Measurements from ENCODE around the gene GPR146. TPM values are rescaled to one million over a fixed set of nuclear protein-coding genes. Genes with fewer than 3 reads are reported as not detected.
A peak's percentile ranks its signal among the peaks of the same experiment; 100 is the strongest.

The GPR146 gene
- total and polyA plus RNA-seq, 2 of the 4 experiments (the other 2 are of a cell fraction), result 2.2 to 3.4 TPM

GRCh38 chr7:1008733-1009363 is 35.5 kb upstream of the GPR146 start:
- Histone ChIP-seq H3K9me3 (ENCODE audit: control insufficient read depth, insufficient read depth, low read length) (no peaks in the 10 kb centered on the region), H3K18ac (ENCODE audit: low read depth, low read length) (no peak overlapping the region), H4K91ac (ENCODE audit: insufficient read depth, low read depth, low read length) (no peak overlapping the region), H2AK5ac (ENCODE audit: low read depth, low read length) (no peak overlapping the region), H3K36me3 (ENCODE audit: control insufficient read depth, insufficient read depth, low read length) (peaks cover 25% of the 10 kb centered on the region), H2BK120ac (ENCODE audit: low read depth, low read length) (no peak overlapping the region), H4K8ac (ENCODE audit: low read depth in 2 of 2, low read length in 2 of 2) (no peak overlapping the region), H3K27me3 (ENCODE audit: control insufficient read depth, insufficient read depth, low read length) (no peaks in the 10 kb centered on the region), H3K23ac (ENCODE audit: low read depth, low read length) (no peak overlapping the region), H3K27ac (ENCODE audit: insufficient read depth, low read length) (no peak overlapping the region), H4K5ac (ENCODE audit: low read depth, low read length) (no peak overlapping the region), H2BK15ac (ENCODE audit: low read depth, low read length) (no peak overlapping the region), H3K56ac (ENCODE audit: extremely low read depth, insufficient read depth, low read length) (no peak overlapping the region), H3K4me3 (ENCODE audit: insufficient read depth, low read depth, low read length) (no peak overlapping the region), H3K14ac (replicated peaks; ENCODE audit: low read depth, low read length) (no peak overlapping the region), H3K9ac (ENCODE audit: low read depth, low read length) (no peak overlapping the region), H2BK5ac (ENCODE audit: low read depth, low read length, poor library complexity, severe bottlenecking) (no peak overlapping the region), H4K20me1 (ENCODE audit: insufficient read depth, low read length) (peaks cover 25% of the 10 kb centered on the region), H3K79me1 (ENCODE audit: low read depth in 1 of 2, low read length in 2 of 2) (peaks cover 0 to 28% of the 10 kb centered on the region in 2 experiments; a peak in 3 of 4 replicates), H3K4ac (ENCODE audit: low read depth, low read length) (no peak overlapping the region), H3K4me2 (ENCODE audit: low read depth, low read length) (no peak overlapping the region), H2AFZ (replicated peaks; ENCODE audit: low read length, poor library complexity) (no peak overlapping the region), H3K9me1 (ENCODE audit: insufficient read depth, low read length) (peaks cover 4% of the 10 kb centered on the region), H2AK9ac (replicated peaks; ENCODE audit: low read depth, low read length, poor library complexity) (peak overlapping the region; percentile 28), H2BK20ac (ENCODE audit: low read depth, low read length) (no peak overlapping the region), H3K4me1 (ENCODE audit: control insufficient read depth, insufficient read depth, low read length) (no peaks in the 10 kb centered on the region)
- no TSS peak for BruUV-seq (replicated peaks)
- in situ Hi-C loops (cut with MboI; ENCODE audit: low sequenced_read_pairs) (no loop called here), intact Hi-C loops (cut with micrococcal nuclease) (no loop called here), dilution Hi-C loops (cut with HindIII; ENCODE audit: low sequenced_read_pairs, unreplicated experiment) (no loop called here)
- ChIA-PET POLR2A (ENCODE audit: unreplicated experiment) (no interaction called here), CTCF (no interaction called here)
- ATAC-seq (ENCODE audit: low read depth), result no peak
- DNase-seq, result no peak
- TF ChIP-seq SMC3 (IDR thresholded peaks at IDR 0.05; ENCODE audit: low read depth, low read length) (no peak), POLR2A (IDR thresholded peaks at IDR 0.05; ENCODE audit: low read depth, low read length) (no peak), NFE2L2 (IDR thresholded peaks at IDR 0.05; ENCODE audit: low read depth, low read length) (no peak), RCOR1 (IDR thresholded peaks at IDR 0.05; ENCODE audit: insufficient replicate concordance, low read length) (no peak), MAZ (IDR thresholded peaks at IDR 0.05; ENCODE audit: borderline replicate concordance, low read depth, low read length) (no peak), BHLHE40 (IDR thresholded peaks at IDR 0.05; ENCODE audit: low read depth, low read length) (no peak), CEBPB (IDR thresholded peaks at IDR 0.05; ENCODE audit: low read depth, low read length) (no peak), RFX5 (IDR thresholded peaks at IDR 0.05; ENCODE audit: low read depth, low read length) (no peak), ELK1 (IDR thresholded peaks at IDR 0.05; ENCODE audit: borderline replicate concordance, low read depth, low read length) (no peak)
- TF ChIP-seq, protein P1, sequence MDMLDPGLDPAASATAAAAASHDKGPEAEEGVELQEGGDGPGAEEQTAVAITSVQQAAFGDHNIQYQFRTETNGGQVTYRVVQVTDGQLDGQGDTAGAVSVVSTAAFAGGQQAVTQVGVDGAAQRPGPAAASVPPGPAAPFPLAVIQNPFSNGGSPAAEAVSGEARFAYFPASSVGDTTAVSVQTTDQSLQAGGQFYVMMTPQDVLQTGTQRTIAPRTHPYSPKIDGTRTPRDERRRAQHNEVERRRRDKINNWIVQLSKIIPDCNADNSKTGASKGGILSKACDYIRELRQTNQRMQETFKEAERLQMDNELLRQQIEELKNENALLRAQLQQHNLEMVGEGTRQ (IDR thresholded peaks at IDR 0.05; ENCODE audit: low read depth, low read length), result no peak
- 94% methylated on average over 34 of the region's 37 CpGs; no CpG with 5 or more reads in 1 of the 2 experiments for WGBS, 2 experiments (ENCODE audit: extremely low coverage in 2 of 2, insufficient read length in 1 of 2)
